OCI-M1 (cell line): ENCODE data around the gene CEBPZ.
"Not testable (repeated sequence)": the region's sequence is repeated elsewhere in the genome, so short reads cannot be mapped to it uniquely, and the experiment has no call there.

ENCODE experiments used
- DNase-seq: peaks from one replicate; lab custom pipeline; 2025; lab: John Stamatoyannopoulos, UW

Gene CEBPZ

DNA sequence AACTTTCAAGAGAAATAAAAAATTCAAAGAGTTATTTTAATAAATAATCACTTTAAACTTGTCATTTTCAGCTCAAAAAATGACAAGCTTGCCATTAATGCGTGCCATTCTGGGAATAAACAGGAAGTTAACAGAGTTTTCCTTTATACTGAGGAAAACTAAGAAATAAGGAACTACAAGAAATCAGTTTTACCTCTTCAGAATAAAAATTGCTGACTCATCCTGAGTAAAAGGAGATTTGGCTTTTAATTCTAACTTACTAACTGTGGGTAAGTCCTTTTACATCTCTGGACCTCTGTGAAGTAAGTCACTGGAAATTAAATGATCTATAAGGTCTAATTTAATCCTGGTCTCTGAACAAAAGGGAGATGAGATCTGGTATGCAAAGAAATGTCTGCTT is 16.1 kb downstream of the CEBPZ start:
- DNase-seq = peak; percentile 68

DNA sequence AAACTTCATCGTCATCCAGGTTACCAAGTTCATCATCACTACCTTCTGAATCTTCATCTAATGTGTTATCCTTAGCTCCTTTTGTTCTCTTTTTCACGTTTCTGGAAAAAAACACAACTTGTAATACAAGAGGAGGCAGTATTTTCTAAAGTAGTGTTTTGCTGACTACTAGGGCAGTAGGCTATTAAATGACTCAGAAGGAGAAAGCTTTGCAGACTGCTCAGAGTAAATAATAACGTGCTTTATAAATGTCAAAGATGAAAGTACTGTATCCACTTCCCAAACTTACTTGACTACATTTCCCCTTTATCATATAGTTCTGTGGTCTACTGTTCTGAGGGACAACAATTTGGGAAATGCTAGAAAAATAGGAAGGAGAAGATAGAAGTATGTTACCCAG is 19.5 kb downstream of the CEBPZ start:
- no peak for DNase-seq

DNA sequence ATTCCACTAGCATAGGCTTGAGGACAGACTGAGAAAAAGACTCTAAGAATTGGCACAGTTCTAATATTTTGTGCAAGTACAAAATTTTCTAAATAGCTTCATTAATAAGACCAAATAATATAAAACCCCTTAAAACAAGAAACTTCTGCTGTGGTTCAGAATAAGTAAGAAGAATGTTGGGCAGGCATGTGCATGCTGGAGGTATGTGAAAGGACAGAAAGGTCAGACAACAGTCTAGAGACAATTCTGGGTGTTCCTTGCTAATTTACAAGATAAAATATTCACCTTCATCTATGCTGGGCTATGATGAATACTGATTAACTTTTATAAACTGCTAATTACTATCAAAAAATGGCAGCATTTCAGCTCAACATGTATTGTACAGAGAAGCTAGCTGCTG is 20.2 kb downstream of the CEBPZ start:
- DNase-seq = no peak

DNA sequence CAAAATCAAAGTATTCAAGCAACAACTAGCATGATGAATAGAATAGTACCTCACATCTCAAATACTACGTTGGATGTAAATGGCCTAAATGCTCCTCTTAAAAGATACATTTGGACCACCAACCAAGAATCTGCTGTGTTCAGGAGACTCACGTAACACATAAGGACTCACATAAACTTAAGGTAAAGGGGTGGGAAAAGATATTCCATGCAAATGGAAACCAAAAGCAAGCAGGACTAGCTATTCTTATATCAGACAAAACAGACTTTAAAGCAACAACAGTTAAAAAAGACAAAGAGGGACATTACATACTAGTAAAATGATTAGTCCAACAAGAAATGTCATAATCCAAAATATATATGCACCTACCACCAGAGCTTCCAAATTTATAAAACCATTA is 24.6 kb downstream of the CEBPZ start:
- DNase-seq = not testable (repeated sequence)

DNA sequence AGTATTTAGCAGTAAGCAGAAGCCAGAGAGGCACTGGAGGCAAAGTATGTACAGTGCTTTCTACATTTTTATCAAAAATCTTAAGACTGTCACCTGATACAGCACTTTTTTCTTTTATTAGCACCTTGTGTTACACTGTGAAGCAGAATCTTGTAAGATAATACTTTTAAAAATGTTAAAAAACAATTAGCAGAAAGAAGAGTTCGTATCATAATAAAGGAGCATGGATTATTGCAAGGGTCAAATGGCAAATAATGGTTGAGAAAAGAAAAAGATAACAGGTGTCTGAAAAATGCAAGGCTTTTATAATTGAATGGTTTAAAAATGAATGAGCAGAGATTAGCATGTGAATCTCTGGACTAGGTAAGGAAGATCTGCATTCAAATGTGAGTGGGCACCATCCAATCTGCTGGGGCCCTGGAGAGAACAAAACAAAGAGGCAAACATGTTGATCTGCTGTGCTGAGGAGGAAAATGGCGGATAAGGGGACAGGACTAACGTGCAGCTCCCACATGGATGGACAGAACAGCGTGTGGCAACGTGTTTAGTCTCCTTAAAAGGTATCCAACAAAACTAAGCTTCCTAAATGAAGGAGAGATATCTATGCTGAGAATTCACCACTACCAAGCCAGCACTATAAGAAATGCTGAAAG is 25.6 kb downstream of the CEBPZ start:
- DNase-seq = no peak

DNA sequence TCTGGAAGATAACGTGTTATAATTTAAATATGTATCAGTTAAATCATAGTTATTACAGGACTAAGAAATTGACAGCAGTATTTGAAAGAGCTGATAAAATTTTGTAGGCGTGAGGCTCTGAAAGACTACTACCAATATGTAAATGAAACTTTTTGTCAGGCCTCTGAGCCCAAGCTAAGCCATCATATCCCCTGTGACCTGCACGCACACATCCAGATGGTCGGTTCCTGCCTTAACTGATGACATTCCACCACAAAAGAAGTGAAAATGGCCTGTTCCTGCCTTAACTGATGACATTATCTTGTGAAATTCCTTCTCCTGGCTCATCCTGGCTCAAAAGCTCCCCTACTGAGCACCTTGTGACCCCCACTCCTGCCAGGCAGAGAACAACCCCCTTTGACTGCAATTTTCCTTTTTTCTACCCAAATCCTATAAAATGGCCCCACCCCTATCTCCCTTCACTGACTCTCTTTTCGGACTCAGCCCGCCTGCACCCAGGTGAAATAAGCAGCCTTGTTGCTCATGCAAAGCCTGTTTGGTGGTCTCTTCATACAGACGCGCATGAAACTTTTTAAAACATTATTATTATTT is 26.2 kb downstream of the CEBPZ start:
- DNase-seq = not testable (repeated sequence)

DNA sequence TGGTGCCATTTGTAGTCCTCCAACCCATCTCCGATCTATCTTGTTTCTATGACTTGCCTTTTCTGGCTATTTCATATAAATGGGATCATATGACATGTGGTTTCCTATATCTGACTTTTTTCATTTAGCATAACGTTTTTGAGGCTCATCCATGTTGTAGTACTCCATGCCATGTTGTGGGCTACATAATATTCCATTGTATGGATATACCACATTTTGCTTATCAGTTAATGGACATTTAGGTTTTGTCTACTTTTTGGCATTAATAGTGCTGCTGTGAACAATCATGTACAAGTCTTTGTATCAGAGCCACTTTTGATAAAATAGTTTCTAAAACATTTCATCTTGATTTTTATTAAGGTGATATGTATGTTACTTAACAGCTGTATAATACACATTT is 27.7 kb downstream of the CEBPZ start:
- DNase-seq = no peak

DNA sequence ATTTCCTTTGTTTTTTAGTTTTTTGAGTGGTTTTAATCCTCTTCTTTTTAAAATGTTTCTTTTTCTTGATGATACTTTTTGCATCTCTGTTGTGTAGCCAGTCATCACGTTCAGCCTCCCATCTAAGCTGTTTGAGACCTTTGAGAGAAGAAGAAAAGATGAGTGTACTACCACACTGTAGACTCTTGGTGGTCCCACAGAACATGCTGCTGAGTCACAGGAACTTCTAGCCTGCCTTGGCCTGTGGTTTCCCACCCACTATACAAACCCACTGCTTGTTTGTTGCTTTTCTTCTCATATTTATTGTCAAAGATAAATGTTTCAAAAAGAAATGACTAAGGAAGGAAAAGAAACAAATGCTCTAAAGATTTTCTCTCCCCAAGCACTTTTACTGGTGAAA is 29.6 kb downstream of the CEBPZ start:
- peak; percentile 24 for DNase-seq

DNA sequence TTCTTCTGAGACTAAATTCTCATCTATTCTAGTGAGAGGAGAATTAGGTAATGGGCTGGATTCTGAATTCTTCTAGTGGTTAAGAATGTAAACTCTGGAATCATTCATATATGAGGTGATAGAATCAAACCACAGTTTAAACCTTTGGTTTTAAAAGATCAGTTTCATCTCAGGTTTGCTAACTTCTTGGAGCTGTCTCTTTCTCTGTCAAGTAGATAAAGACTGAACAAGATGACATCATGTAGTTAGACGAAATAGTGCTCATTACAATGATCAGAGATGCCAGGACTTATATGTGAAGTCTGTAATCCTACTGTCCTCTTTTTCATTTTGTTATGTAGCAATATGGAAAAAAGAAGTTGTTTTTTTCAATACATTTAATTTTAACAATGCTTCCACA is 30.2 kb downstream of the CEBPZ start:
- peak; percentile 18 for DNase-seq

DNA sequence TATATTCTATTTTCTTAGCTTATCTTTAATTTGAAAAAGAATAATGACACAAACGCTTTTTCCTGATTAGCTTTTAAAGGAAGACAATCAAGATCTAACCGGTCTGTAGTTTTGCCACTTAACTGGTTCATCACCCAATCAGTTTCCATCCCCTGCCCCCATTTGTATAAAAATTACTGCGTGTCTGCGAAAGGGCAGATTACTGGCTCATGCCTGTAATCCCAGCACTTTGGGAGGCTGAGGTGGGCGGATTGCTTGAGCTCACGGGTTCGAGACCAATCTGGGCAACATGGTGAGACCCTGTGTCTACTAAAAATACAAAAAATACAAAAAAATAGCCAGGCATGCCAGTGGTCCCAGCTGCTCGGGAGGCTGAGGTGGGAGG is 32.7 kb downstream of the CEBPZ start:
- no peak for DNase-seq

DNA sequence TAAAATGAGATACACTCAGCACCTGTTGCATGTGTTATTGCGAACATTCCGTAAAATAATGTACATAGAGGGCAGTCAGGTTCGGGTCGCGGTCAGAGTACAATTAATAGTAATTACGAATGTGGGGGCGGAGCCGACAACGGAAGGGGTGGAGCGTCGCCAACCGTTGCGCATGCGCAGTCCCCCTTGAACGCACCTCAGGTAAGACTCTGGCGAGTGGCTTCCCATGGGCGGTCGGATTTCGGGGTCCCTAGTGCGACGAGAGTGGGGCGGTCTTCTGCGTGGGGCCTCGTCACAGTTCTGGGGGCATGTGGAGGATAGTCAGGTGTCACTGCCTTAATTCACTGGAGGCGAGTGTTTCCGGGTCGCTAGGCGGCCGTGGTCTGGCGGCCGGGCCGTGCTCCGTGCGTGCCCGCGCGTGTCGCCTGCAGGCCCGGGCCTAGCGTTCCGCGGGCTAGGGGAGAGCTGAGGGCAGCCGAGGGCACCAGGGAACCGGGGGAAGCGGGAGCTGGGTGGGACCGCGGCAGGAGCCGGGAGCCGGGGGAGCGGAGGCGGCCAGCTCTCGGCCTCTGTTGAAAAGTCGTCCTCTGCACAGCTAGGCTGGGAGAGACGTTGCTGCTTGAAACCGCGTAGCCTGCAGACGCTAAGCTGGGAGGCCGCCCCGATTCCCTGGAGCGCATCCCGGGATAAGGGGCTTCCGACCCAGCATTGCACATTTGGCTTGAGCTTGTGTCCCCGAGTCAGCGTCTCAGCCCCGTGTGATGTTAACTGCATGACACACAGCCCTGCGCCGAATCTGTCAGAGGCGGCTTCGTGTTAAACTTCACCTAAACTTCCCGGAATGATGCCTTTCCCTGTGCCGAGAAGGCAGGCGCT is 34.8 kb downstream of the CEBPZ start, which contains the start of gene CEBPZOS:
Gene CEBPZOS, plus strand, starts transcription at position 177 of the 876 bp plus-strand sequence. CDS start 3,209 bp downstream, outside the sequence.
- peak; percentile 92 for DNase-seq

DNA sequence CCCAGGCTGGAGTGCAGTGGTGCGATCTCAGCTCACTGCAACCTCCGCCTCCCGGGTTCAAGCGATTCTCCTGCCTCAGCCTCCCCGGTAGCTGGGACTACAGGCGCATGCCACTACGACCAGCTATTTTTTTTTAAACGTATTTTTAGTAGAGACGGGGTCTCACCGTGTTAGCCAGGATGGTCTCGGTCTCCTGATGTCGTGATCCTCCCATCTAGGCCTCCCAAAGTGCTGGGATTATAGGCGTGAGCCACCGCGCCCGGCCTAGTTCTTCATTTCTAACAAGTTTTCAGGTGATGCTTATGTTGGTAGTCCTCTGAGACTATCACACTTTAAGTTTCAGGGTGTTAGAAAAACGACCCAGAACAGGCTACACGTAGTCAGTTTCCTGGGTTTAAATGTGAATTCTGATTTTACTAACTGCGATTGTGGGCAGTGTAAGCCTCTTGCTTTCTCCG is 35.5 kb downstream of the CEBPZ start:
- not testable (repeated sequence) for DNase-seq

DNA sequence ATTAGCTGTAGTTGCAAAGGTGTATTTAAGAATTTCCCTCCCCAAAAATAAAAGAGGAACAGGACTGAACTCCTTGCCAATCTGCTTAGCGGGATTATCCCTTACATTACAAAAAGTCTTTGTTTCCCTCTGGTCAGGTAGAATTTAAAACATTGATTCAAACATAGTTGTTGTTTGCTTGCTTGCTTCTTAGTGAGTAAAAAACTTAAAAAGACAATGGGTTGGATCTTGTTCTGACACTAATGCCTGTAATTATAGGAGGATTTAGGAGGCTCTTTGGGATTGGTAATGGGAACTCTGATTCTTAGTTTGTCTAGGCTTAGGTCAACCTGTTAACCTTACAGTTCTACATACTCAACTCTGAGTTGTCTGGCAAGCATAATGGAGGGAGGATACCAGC is 38.8 kb downstream of the CEBPZ start:
- no peak for DNase-seq

DNA sequence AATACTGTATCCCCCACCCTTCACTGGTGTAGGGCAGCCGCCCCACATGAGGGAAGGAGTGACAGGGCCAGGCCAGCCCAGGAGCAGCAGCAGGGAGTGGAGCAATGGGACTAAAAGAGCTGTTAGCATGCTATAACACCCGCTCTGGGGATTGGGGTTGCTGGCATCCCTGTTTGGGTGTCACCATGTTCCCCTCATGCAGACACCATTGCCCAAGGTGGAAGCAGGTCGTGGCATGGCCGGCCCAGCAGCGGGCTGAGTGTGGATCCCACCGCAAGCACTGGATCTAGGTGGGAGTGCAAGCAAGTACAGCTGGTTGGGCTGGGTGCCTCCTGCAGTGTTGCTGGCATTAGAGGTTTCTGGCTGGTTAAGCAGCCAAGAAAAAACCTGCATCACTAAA is 39.6 kb downstream of the CEBPZ start:
- DNase-seq = no peak

DNA sequence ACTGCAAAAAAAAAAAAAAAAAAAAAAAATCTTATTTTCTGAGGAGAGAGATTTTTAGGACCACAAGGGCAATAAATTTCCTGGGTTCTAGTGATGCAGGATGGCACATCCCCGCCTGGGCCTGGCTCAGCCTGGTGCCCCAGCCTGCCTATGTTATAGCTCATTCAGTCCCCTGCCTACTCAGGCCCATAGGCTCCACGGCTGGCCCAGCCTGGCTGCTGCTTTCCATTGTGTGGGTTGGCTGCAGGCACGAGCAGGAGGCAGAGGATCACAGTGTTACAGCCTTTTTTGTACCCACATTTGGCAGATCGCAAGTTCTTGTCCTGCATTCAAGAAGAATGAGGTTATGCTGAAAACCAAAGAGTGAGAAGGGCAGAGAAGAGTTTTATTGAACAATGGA is 40.1 kb downstream of the CEBPZ start:
- no peak for DNase-seq

DNA sequence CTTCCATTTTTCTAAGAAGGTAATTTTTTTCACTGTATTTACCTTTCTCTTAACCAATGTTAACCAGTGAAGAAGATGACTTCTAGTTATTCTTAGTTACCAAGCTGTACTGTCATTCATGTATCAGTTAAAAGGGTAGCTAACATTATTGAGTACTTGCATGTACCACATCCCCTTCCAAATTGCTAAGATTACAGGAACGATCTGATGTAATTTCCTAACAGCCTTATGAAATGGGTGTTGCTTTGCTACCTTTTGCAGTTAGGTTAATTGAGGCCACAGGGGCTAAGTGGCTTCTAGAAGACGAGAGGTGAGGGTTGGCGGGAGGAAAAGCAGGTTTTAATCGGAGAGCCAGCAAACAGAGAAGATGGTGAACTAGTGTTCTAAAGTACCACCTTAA is 41.1 kb downstream of the CEBPZ start:
- no peak for DNase-seq

DNA sequence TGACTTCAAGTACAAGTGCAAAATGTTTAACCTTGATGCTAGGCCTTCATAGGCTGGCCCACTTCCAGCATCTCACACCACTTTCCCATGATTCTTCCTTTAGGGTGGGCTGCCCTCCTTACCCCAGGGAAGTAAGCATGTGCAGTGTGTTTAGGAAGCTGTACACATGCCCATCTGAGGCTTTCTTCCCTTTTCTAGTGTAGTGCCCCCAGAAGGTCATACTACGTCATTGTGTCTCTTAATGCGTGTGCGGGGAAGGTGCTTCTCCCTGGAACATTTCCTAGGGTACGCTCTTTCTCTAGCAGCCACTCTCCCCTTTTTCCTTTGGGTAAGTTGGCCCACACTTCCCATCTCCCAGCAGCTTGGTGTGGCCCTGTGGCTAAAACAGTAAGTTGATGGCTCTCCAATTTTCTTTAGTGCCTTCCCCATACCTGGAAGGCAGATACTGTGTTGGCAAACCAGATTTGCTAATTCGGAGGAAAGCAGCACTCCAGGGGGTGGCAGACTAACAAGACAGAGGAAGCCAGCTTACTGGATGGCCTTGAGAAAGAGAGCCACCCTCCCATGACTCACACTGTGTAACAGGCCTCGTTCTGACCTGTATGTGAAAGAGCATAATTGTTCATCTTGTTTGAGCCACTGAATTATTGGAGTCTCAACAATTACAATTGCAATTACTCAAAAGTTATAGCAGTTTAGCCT is 41.8 kb downstream of the CEBPZ start:
- DNase-seq = peak; percentile 18

DNA sequence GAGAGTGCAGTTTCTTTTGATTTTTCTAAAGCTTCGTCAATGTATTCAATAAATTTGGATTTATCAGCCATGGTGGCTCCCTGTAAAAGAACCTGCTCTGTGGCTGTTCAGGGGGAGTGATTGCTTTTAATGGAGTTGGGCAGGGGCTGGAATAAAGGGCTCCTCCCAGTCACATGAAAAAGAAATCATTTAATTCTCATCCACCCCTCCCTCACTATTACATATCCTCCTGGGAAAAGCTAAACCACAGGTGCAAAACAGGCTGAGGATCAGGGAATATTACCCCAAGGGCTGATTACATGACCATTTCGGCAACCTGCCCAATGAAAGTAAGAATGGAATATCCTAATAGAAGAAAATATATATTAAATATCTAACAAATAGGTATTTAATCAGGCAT is 42.8 kb downstream of the CEBPZ start, which contains the start of gene SULT6B1:
Gene SULT6B1, minus strand, starts transcription at position 101 of the 400 bp plus-strand sequence. Its CDS starts 30 bp downstream, at position 71.
- DNase-seq = no peak

DNA sequence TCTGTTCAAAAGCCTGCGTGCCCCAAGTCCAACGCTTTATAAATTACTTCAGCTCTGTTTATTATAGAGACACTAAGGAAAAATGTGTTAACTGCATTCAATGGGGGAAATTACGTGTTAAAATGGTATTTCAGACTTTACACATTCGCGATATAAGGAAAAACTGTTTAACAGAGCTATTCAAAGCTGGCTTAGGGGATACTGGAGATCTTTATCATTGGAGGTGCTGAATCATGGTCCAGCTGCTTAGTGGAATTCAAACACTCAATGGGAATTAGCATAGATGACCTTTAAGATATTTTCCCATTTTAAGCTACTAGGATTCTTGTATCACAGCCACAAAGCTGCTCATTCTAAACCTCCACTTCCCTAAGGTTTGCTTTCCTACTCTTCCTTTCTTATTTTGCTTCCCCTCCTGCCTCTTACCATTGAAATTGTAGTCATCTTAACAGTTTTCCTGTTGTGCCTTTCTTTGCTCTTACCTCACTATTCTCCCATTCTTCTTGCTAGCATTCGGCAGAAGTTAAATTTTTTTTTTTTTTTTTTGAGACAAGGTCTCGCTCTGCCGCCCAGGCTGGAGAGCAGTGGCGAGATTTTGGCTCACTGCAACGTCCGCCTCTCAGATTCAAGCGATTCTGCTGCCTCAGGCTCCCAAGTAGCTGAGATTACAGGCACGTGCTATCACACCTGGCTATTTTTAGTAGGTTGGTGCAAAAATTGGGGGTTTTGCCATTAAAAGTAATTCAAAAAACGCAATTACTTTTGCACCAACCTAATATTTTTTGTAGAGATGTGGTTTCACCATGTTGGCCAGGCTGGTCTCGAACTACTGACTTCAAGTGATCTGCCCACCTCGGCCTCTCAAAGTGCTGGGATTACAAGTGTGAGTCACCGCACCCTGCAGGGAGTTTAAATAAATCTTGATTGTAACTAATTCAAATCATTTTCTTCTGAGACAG is 49.4 kb downstream of the CEBPZ start:
- DNase-seq = no peak

DNA sequence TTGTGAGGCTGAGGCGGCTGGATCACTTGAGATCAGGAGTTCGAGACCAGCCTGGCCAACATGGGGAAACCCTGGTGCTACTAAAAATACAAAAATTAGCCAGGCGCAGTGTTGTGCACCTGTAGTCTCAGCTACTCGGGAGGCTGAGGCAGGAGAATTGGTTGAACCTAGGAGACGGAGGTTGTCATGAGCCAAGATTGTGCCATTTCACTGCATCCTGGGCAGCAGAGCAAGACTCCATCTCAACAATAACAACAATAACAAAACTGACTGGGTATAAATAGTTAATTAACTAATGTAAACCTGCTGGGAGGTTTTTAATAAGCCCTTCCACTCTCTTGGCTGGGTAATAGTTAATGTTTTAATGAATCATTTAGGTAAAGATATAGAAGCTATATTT is 50.8 kb downstream of the CEBPZ start:
- DNase-seq = no peak
